Activated CD4-positive, alpha-beta T cell treated with anti-CD3 and anti-CD28 coated beads, Interleukin-2, Interleukin-6, amounts not matched to agents 100 ng/mL and 50 ng/mL, durations not matched to agents 16 hours and 8 hours (primary cell): ENCODE measurements around the gene SLC36A4.
"Not testable (repeated sequence)": the region's sequence is repeated elsewhere in the genome, so short reads cannot be mapped to it uniquely, and the experiment has no call there.

Experiments
- DNase-seq: peaks from one replicate; pipeline ENCODE4 v3.0.0-alpha.2; 2020

Gene SLC36A4

DNA sequence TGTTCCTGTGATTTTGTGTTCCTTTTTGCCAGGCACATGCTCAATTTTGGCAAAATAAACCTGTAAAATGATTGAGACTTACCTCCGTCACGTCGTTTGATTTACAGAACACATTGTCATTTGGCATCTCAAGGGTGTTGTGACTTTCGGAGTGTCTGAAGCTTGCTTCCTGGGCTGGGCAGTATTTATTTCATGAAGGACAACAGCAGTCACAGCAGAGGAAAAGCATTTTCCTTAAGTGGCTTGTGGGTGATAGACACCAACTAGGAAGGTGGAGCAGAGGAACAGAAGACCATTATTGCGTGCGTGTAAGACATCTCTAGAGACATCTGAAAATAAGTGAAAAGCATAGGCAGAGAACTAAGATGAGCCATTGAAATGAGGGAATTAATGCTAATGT, 80.2 kb downstream of the SLC36A4 start:
- DNase-seq: no peak

- no peak for DNase-seq
Observed at GRCh38 chr11:93116641-93117441, 81.0 kb downstream of the SLC36A4 start.

- no peak for DNase-seq
Observed at GRCh38 chr11:93114304-93114703, 83.5 kb downstream of the SLC36A4 start.

GRCh38 chr11:93113824-93114223, 84.0 kb downstream of the SLC36A4 start:
- DNase-seq: no peak

DNA sequence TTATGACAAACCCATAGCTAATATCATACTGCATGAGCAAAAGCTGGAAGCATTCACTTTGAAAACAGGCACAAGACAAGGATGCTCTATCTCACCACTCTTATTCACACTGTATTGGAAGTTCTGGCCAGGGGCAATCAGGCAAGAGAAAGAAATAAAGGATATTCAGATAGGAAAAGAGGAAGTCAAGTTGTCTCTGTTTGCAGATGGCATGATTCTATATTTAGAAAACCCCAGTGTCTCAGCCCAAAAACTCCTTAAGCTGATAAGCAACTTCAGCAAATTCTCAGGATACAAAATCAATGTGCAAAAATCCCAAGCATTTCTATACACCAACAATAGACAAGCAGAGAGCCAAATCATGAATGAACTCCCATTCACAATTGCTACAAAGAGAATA, 86.6 kb downstream of the SLC36A4 start:
- DNase-seq: not testable (repeated sequence)

GRCh38 chr11:93100211-93100610, 97.6 kb downstream of the SLC36A4 start:
- no peak for DNase-seq

DNA sequence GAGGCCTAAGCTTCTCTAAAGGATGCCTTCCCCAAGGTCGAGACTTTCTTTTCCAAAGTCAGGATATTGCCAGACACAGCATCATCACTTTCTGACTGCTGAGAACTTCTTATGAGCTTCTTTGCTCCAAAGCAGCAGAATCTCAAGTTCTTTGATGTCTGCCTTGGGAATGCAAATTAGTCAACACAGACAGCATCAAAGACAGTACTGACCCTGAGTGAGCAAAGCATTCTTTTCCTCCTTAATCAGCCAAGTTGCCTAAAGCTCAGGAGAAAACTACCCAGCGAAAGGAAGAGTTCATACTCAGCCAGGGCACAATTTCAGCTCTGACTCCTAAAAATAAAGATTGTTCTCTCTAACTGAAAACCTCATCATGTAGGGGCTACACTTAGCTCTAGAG, 98.0 kb downstream of the SLC36A4 start:
- no peak for DNase-seq
